IgD-negative memory B cell (primary cell): ENCODE results near the gene POMC. TPM values are rescaled to one million over a fixed set of nuclear protein-coding genes. Genes with fewer than 3 reads are reported as not detected.
A peak's percentile ranks its signal among the peaks of the same experiment; 100 is the strongest.
"Not testable (repeated sequence)": the region's sequence is repeated elsewhere in the genome, so short reads cannot be mapped to it uniquely, and the experiment has no call there.

Experiments used
- H3K27ac Mint-ChIP-seq, 3 donors: one replicate each; pipeline ENCODE4 v1.8.0; 2020 to 2022; ENCODE audit warnings: mild to moderate bottlenecking in 3 of 3, mixed read lengths in 3 of 3, moderate library complexity in 1 of 3
- H3K27me3 Mint-ChIP-seq: one replicate; pipeline ENCODE4 v1.8.0; 2021; ENCODE audit warnings: mixed read lengths
- H3K36me3 Mint-ChIP-seq: one replicate; pipeline ENCODE4 v1.8.0; 2020; ENCODE audit warnings: mild to moderate bottlenecking, mixed read lengths
- H3K4me1 Mint-ChIP-seq, 3 donors: one replicate each; pipeline ENCODE4 v1.8.0; 2020 to 2022; ENCODE audit warnings: mixed read lengths in 3 of 3, mild to moderate bottlenecking in 1 of 3
- H3K4me3 Mint-ChIP-seq, 4 donors: one replicate each; pipeline ENCODE4 v1.8.0; 2020 to 2022; ENCODE audit warnings: mild to moderate bottlenecking in 4 of 4, mixed read lengths in 4 of 4, moderate library complexity in 3 of 4
- H3K9me3 Mint-ChIP-seq, 3 donors: one replicate each; pipeline ENCODE4 v1.8.0; 2020 to 2021; ENCODE audit warnings: mixed read lengths in 3 of 3, mild to moderate bottlenecking in 1 of 3
- polyA plus RNA-seq: library from polyadenylated mRNA; unstranded; fragments of 300-500 nt; fragmentation: Illumina TruSeq; gene quantifications from one replicate; pipeline ENCODE4 v1.2.3, GENCODE V29; 2021

The POMC gene
- 10.1 TPM for polyA plus RNA-seq

DNA sequence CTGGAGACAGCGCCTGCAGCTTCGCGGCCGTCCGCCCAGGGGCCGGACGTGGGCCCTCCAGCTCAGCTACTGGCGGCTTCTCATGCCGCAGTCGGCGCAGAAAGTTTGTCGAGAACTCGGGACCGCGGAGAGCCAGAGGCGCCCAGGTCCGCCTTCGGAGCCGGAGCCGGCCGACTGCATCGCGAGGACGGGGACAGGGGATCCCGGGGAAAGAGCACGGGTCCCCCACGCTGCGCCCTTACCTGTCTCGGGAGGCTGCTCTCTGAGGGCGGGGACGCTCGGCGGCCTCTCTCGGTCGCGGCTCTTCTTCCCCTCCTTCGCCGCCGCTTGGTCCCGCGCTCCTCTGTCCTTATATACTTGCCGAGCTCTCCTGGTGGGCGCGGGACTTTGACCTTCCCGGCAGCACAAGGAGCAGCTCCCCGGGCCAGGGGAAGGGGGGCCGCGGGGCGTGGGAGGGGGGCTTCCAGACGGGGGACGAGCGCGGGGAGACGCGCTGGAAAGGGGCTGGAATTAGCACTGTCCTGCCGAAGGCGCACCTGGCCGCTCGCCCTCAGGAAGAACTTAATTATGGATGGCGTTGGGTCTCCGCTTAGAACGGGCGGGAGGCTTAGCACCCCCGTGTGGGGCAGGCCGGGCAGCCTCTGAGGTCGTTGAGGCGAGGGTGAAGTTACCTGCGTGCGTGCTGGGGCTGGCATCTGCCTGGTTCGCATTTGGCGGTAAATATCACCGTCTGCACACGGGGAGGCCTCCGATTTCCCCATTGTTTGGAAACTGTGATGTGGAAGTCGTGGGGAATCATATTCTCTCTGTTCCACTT, at the start of gene POMC:
Gene POMC, minus strand, starts transcription at position 325 of the 817 bp plus-strand sequence. CDS start 3,808 bp downstream, outside the sequence.
- H3K4me1 Mint-ChIP-seq = peaks cover 16 to 28% (median 21%) of the 10 kb centered on the region in 3 donors
- H3K9me3 Mint-ChIP-seq = no peaks in the 10 kb centered on the region
- peak within 1 kb of the TSS in 2 of 3 donors; percentile 44 to 82 for H3K27ac Mint-ChIP-seq
- peaks cover 32% of the 10 kb centered on the region for H3K27me3 Mint-ChIP-seq
- no peaks in the 10 kb centered on the region for H3K36me3 Mint-ChIP-seq
- peak within 1 kb of the TSS; percentile 69 to 85 (median 70) for H3K4me3 Mint-ChIP-seq

DNA sequence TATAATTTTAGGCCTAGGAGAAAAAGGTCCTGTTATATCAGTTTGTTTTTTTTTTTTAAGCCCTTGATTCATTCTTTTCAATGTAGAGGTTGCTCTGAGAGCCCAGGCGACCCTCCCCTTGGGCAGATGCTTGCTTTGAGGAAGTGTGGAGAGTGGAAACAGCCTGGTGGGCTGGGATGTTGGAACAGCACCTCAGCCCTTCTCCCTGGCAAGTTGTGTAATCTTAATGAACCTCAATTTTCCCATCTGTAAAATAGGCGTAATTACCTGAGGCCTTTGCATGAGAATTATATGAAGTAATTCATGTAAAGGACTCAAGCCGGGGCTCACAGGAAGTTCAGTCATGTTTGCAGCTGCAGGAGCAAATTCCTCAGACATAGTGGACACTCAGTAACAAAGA, 49.7 kb upstream of the POMC start:
- peak overlapping the region in 1 of 3 donors; percentile 86 for H3K27ac Mint-ChIP-seq
- H3K4me3 Mint-ChIP-seq = peak overlapping the region in 2 of 4 donors; percentile 63 to 68
- peaks cover 2% of the 10 kb centered on the region for H3K36me3 Mint-ChIP-seq
- H3K27me3 Mint-ChIP-seq = peaks cover 4% of the 10 kb centered on the region
- H3K4me1 Mint-ChIP-seq = peaks cover 4 to 16% (median 5%) of the 10 kb centered on the region in 3 donors
- no peaks in the 10 kb centered on the region for H3K9me3 Mint-ChIP-seq

DNA sequence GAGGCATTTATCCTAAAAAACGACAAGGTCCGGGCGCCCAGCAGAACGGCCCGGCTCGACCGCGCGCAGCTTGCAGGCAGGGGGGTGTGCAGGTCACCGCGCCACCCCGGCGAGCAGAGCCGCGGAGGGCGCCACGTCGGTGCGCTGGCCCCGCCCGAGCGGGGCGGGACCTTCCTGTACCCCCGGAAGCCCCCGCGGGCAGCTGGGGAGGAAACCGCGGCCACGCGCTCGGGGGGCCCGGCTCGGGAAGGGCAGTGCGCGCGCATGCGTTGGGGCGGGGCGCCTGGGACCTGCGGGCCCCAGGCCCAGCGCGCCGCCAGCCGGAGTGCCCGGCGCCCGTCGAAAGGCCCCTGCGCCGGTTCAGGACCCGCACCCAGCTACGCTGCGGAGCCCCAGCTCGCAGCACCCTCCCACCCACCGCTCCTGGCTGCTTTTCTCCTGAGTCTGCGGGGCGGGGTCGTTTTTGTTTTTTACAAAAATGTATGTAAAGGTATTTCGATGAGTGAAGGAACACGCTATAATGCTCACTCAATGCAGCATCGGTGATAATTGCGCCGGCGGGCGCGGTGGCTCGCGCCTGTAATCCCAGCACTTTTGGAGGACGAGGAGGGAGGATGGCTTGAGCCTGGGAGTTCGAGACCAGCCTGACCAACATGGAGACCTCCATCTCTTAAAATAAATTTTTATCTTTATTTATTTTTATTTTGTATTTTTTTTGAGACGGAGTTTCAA, 47.7 kb upstream of the POMC start:
- H3K36me3 Mint-ChIP-seq = no peaks in the 10 kb centered on the region
- H3K27me3 Mint-ChIP-seq = peaks cover 4% of the 10 kb centered on the region
- H3K9me3 Mint-ChIP-seq = no peaks in the 10 kb centered on the region
- H3K4me3 Mint-ChIP-seq = peak overlapping the region; percentile 76 to 92 (median 84)
- H3K27ac Mint-ChIP-seq = peak overlapping the region; percentile 75 to 86 (median 85)
- H3K4me1 Mint-ChIP-seq = peaks cover 7 to 20% (median 9%) of the 10 kb centered on the region in 3 donors

DNA sequence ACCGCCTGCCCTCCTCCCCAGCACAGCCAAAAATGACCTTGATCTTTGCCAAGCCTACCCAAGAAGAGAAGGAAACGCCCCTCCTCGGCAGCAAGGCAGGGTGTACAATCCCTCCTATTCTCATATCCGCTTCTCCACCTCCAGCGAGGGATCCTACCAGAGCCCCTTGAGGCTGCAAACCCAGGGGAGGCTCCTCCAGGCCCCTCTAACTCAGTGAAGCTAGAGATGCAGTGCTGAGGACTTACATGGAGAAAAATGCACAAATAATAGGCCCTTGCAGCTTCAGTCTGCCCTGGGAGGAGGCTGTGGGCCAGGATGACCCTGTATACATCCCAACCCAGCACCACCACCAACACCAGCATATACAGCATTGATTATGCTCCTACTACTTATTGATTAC, 46.9 kb upstream of the POMC start:
- peaks cover 9 to 25% (median 9%) of the 10 kb centered on the region in 3 donors for H3K4me1 Mint-ChIP-seq
- peak overlapping the region; percentile 75 to 86 (median 85) for H3K27ac Mint-ChIP-seq
- no peaks in the 10 kb centered on the region for H3K9me3 Mint-ChIP-seq
- H3K36me3 Mint-ChIP-seq = no peaks in the 10 kb centered on the region
- H3K4me3 Mint-ChIP-seq = peak overlapping the region; percentile 73 to 92 (median 78)
- peaks cover 3% of the 10 kb centered on the region for H3K27me3 Mint-ChIP-seq

DNA sequence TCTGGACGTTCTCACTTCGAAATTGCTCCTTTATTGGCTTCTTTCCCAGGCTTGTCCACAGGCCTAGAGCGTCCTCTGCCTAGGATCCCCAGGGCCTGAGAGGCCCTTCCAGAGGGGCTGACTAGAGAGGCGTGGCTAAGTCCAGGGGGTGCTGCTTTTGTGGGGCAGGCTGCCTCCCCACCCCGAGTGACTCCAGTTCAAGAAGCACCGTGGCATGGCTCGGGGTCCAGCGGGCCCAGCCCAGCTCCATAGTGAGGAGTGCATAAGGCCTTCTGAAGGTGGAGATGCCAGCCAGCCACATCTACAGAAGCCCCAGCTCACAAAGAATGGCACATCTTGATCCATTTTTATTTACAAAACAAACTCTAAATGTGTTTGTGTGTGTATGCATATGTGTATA, 44.8 kb upstream of the POMC start:
- Mint-ChIP-seq H3K4me3 (no peak overlapping the region), H3K27me3 (no peaks in the 10 kb centered on the region), H3K27ac (peak overlapping the region in 1 of 3 donors; percentile 95), H3K9me3 (no peaks in the 10 kb centered on the region), H3K36me3 (no peaks in the 10 kb centered on the region), H3K4me1 (peaks cover 14 to 23% (median 22%) of the 10 kb centered on the region in 3 donors)

DNA sequence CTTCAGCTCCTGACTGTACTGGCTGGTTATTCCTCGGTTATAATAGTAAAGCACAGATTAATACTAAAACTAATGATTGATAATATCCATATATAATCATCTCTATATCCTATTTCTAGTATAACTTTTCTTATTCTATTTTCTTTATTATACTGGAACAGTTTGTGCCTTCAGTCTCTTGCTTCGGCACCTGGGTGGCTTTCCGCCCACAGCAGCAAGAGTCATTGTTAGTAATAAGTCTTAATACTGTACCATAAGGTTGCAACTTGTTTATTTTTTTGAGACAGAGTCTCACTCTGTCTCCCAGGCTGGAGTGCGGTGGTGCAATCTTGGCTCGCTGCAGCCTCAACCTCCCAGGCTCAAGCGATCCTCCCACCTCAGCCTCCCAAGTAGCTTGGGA, 42.5 kb upstream of the POMC start:
- not testable (repeated sequence) for H3K9me3 Mint-ChIP-seq, H3K27me3 Mint-ChIP-seq, H3K36me3 Mint-ChIP-seq
- peak overlapping the region in 2 of 4 donors; percentile 24 to 77 for H3K4me3 Mint-ChIP-seq
- H3K4me1 Mint-ChIP-seq = peaks cover 21 to 35% (median 34%) of the 10 kb centered on the region in 3 donors
- H3K27ac Mint-ChIP-seq = peak overlapping the region; percentile 91 to 95 (median 93)

DNA sequence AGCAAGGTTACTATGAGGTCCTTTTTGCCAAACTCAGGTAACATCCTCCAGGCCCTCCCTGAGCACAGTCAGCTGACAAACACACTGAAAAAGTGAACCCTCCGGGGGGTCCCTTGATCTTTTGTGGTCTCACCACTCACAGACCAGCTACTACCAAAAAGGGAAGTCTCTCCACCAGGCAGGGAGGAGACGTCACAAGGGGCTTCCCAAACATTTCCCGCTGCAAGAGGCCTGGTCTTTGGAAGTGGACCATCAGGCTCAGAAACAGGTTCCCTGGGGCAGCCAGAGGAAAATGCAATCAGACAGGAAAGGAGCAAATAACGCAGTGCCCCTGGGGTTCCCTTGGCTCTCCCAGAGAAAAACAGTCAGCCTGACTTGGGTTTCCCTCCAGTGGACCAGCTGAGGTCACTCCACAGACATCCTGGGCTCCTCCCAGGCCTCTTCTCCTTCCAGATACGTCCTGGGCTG, 38.7 kb upstream of the POMC start:
- peak overlapping the region in 1 of 4 donors; percentile 37 for H3K4me3 Mint-ChIP-seq

DNA sequence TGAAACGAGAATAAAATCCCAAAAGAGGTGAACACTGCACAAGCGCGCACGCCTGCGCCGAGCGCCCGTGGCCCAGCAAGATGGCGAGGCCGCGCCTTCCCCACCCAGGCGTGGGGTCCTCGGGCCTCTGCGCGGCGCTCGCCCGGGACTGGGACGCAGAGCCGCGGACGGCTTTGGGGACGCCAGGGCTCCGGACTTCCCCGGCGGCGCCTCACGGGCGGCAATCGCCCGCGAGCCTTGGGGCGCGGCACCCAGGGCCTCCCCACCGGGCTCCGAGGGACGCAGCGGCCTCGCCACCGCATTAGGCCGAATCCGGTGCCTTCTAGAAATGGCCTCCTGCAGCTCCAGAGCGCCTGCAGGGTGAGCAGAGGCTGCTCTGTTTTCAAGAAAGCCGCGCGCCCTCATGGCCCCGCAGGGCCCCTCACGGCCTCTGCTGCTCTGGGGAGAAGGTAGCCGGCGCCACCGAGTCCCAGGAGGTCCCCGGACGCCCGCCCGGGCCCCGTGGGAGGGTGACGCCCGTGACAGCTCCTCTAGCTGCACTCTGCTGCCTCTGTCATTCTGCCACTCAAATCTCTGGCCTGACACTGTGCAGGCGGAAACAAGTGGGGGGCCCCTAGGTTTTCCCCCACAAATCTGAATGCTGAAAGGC, 35.9 kb upstream of the POMC start:
- no peaks in the 10 kb centered on the region for H3K9me3 Mint-ChIP-seq
- H3K27me3 Mint-ChIP-seq = no peaks in the 10 kb centered on the region
- peaks cover 16 to 25% (median 20%) of the 10 kb centered on the region in 3 donors for H3K4me1 Mint-ChIP-seq
- H3K27ac Mint-ChIP-seq = no peak overlapping the region
- H3K4me3 Mint-ChIP-seq = peak overlapping the region; percentile 38 to 68 (median 44)
- H3K36me3 Mint-ChIP-seq = no peaks in the 10 kb centered on the region

More for the DNA sequence above, 38.7 kb upstream of the POMC start:
- no peaks in the 10 kb centered on the region for H3K27me3 Mint-ChIP-seq
- no peaks in the 10 kb centered on the region for H3K36me3 Mint-ChIP-seq
- H3K27ac Mint-ChIP-seq = peak overlapping the region; percentile 61 to 92 (median 62)
- peaks cover 18 to 38% (median 33%) of the 10 kb centered on the region in 3 donors for H3K4me1 Mint-ChIP-seq
- H3K9me3 Mint-ChIP-seq = no peaks in the 10 kb centered on the region

DNA sequence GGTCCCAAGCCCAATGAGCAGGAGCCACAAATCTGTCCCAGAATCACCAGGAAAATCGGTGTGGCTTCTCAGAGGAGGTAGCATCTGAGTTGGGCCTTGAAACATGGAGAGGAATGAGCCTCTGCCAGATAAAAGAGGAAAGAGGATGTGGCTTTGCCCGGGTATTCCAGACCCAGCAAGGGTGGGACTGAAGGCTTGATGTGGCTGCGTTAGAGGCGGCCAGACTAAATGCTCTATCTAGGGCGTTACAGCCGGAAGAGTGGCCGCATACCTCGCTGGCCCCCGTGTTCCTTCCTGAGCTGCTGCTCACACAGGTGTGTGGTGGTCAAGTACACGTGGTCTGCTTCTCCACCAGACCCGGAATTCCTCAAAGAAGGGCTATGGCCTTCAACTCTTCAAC, 33.9 kb upstream of the POMC start:
- peak overlapping the region in 2 of 4 donors; percentile 52 to 78 for H3K4me3 Mint-ChIP-seq
- H3K4me1 Mint-ChIP-seq = peaks cover 7 to 17% (median 13%) of the 10 kb centered on the region in 3 donors
- H3K9me3 Mint-ChIP-seq = no peaks in the 10 kb centered on the region
- peak overlapping the region in 1 of 3 donors; percentile 60 for H3K27ac Mint-ChIP-seq
- H3K27me3 Mint-ChIP-seq = peaks cover 4% of the 10 kb centered on the region
- no peaks in the 10 kb centered on the region for H3K36me3 Mint-ChIP-seq

DNA sequence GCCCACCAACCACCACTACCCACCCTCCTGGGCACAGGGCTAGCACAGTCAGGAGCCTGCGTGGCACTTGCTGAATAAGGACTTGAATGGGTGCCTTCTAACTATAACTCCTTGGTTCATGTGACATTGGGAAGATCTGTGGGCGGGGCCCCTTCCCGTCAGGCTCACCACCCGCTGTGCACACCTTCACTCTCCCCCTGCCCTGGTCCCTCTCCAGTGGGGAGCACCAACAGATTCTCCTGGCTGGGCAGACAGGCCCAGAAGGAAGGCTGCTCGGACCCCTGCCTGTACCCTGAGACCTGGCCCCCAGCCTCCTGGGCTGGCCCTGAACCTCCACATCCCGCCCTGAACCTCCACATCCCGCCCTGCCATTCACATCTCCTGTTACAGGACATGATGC, 33.4 kb upstream of the POMC start:
- peak overlapping the region in 1 of 3 donors; percentile 60 for H3K27ac Mint-ChIP-seq
- H3K27me3 Mint-ChIP-seq = peaks cover 4% of the 10 kb centered on the region
- no peak overlapping the region for H3K4me3 Mint-ChIP-seq
- H3K9me3 Mint-ChIP-seq = no peaks in the 10 kb centered on the region
- no peaks in the 10 kb centered on the region for H3K36me3 Mint-ChIP-seq
- peaks cover 3 to 13% (median 8%) of the 10 kb centered on the region in 3 donors for H3K4me1 Mint-ChIP-seq

DNA sequence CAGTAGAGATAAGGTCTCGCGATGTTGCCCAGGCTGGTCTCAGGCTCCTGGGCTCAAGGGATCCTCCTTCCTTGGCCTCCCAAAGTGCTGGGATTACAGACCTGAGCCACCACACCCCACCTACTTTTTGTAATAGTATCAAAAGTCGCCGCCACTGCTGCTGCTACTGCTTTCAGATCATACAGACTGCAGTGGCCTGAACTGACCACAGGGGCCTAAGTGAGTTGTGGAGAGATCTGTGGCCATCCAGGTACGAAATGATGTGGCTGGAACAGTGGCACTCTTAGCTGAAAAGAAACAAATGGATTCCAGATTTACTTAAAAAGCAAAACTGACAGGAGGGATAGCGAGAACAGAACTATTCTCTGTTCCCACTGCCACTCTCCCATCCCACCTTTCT, 32.9 kb upstream of the POMC start:
- peaks cover 4% of the 10 kb centered on the region for H3K27me3 Mint-ChIP-seq
- H3K9me3 Mint-ChIP-seq = no peaks in the 10 kb centered on the region
- H3K36me3 Mint-ChIP-seq = no peaks in the 10 kb centered on the region
- peaks cover 5 to 13% (median 10%) of the 10 kb centered on the region in 3 donors for H3K4me1 Mint-ChIP-seq
- no peak overlapping the region for H3K27ac Mint-ChIP-seq
- peak overlapping the region in 2 of 4 donors; percentile 17 to 43 for H3K4me3 Mint-ChIP-seq

DNA sequence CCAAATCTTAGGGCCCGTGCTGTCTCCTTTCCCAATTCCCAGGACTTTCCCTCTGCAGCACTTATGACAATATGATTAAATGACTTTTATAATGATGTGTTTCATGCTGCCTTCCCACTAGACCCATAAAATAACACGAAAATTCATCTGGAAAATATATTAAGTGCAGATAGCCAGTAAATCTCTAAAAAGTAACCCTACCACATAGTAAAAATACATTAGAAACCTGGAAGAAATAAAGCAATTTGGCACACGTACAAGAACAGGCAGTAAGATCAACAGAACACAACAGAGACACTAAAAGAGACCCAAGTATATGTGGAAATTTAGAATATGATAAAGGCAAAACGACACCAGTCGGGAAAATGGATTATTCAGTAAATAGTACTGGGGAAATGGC, 30.2 kb upstream of the POMC start:
- no peak overlapping the region for H3K27ac Mint-ChIP-seq
- H3K27me3 Mint-ChIP-seq = peaks cover 4% of the 10 kb centered on the region
- H3K4me3 Mint-ChIP-seq = no peak overlapping the region
- peaks cover 3 to 9% (median 6%) of the 10 kb centered on the region in 3 donors for H3K4me1 Mint-ChIP-seq
- no peaks in the 10 kb centered on the region for H3K36me3 Mint-ChIP-seq
- no peaks in the 10 kb centered on the region for H3K9me3 Mint-ChIP-seq

DNA sequence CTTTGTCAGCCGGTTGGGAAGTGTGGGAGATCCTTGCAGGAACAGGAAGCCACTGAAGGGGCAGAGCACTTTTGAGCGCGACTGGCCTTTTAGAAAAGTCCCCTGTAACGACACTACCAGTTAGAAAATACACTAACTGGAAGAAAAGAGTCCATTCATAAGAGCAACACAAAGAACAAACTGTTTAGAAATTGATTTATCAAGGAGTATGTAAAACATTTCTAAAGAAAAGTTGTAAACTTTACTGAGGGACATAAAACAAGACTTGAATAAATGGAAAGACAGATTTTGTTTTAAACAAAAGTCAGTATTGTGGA, 29.8 kb upstream of the POMC start:
- Mint-ChIP-seq H3K27me3 (peaks cover 4% of the 10 kb centered on the region), H3K4me3 (no peak overlapping the region), H3K4me1 (peaks cover 3 to 9% (median 6%) of the 10 kb centered on the region in 3 donors), H3K9me3 (no peaks in the 10 kb centered on the region), H3K27ac (no peak overlapping the region), H3K36me3 (no peaks in the 10 kb centered on the region)

DNA sequence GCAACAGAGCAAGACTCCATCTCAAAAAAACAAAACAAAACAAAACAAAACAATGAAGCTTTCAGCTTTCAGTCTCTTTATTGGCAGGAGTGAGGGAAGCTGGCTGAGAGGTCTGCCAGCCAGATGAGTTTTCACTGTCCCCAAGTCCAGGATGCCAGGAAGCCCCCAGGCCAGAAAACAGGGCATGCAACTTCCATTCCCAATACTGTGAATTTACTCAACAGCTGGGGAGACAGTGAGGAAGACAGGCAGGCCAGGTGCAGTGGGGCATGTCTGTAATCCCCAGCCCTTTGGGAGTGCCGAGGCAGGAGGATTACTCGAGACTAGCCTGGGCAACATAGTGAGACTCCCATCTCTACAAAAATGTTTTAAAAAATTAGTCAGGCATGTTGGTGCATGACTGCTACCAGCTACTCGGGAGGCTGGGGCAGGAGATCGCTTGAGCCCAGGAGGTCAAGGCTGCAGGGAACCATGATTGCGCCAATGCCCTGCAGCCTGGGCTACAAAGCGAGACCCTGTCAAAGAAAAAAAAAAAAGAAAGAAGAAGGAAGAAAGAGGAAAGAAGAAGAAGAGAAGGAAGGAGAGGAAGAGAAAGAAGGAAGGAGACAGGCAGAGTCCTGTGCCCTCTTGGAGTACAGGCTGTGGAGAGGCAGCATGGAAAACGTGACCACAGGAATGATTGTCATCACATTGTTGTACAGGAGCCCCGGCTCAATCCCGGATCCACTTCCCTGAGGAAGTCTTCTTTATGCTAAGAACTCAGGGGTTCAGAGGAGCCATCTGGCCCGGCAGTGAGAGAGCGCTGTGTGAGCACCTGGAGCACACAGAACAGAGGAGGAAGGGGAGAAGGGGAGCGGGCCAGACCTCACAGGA, 29.2 kb upstream of the POMC start:
- no peaks in the 10 kb centered on the region for H3K9me3 Mint-ChIP-seq
- peaks cover 4% of the 10 kb centered on the region for H3K27me3 Mint-ChIP-seq
- H3K4me1 Mint-ChIP-seq = peaks cover 3 to 9% (median 5%) of the 10 kb centered on the region in 3 donors
- no peak overlapping the region for H3K4me3 Mint-ChIP-seq
- no peak overlapping the region for H3K27ac Mint-ChIP-seq
- no peaks in the 10 kb centered on the region for H3K36me3 Mint-ChIP-seq
